CD1c-positive myeloid dendritic cell (primary cell): ENCODE measurements around the gene CRTC2.
A peak's percentile ranks its signal among the peaks of the same experiment; 100 is the strongest.
"Not testable (repeated sequence)": the region's sequence is repeated elsewhere in the genome, so short reads cannot be mapped to it uniquely, and the experiment has no call there.

Experiments
- DNase-seq: peaks from one replicate; pipeline ENCODE4 v3.0.0-alpha.2; 2016; ENCODE audit errors: extremely low spot score

CRTC2 gene, protein sequence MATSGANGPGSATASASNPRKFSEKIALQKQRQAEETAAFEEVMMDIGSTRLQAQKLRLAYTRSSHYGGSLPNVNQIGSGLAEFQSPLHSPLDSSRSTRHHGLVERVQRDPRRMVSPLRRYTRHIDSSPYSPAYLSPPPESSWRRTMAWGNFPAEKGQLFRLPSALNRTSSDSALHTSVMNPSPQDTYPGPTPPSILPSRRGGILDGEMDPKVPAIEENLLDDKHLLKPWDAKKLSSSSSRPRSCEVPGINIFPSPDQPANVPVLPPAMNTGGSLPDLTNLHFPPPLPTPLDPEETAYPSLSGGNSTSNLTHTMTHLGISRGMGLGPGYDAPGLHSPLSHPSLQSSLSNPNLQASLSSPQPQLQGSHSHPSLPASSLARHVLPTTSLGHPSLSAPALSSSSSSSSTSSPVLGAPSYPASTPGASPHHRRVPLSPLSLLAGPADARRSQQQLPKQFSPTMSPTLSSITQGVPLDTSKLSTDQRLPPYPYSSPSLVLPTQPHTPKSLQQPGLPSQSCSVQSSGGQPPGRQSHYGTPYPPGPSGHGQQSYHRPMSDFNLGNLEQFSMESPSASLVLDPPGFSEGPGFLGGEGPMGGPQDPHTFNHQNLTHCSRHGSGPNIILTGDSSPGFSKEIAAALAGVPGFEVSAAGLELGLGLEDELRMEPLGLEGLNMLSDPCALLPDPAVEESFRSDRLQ

DNA sequence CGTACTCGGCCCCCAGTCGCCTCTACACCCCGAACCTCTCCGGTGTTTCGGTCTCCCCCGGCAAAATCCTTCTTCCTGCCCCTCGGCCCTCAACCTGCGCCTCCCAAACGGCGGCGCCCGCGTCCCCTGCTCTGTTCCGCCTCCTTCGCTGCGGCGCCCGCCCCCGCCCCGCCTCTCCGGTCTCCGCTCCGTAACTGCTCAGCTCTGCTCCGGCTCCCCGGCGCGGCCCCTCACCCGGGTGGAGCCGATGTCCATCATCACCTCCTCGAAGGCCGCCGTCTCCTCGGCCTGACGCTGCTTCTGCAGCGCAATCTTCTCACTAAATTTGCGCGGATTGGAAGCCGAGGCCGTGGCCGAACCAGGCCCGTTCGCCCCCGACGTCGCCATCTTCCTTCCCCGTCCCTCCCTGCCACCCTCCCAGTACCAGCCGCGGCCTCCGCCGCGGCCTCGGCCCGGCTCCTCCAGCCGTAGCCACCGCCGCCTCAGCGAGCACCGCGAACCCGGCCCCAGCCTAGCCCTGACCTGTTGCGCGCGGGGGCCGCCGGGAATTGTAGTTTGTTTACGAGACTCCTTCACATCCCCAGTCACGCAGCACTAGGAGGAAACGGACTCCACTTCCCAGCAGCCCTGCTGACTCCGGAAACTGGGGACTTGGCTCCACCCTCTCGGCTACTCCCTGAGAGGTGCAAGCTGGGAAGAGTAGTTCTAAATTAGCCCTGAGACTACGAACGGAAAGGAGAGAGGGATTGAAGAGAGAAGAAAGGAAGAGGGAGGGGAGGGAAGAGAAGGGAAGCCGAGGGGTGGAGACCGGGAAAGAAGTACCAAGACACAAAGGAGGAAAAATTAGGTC, at the start of gene CRTC2:
TSS of gene CRTC2 (minus strand) at position 502 of the 850 bp plus-strand sequence. CDS start at position 387, 115 bp downstream.
- peak; percentile 98 for DNase-seq

DNA sequence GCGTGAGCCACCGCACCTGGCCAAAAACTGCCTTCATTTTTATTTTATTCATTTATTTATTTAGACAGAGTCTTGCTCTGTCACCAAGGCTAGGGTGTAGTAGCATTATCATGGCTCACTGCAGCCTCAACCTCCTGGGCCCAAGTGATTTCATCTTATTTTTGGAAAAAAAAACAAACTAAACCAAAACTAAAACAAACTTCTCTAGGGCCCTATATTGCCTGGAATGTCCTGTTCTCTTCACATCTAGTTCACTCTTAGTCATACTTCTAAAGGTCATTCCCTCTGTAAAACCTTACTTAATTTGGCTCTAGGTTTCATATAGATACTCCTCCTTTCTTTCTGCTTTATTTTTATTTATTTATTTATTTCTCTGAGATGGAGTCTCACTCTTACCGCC, 47.7 kb upstream of the CRTC2 start:
- no peak for DNase-seq

DNA sequence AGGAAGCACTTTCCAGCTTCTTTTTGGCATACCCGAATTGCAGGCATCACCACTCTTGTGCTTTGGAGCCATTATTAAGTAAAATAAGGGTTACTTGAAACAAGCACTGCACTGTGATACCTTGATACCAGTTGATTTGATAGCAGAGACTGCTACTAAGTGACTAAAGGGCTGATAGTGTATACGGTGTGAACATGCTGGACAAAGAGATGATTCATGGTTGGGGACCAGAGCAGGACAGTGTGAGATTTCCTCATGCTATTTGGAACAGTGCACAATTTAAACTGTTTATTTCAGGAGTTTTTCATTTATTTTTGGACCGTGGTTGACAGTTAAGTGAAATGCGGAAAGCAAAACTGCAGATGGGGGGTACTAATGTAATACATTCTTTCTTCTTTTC, 42.0 kb upstream of the CRTC2 start:
- no peak for DNase-seq

DNA sequence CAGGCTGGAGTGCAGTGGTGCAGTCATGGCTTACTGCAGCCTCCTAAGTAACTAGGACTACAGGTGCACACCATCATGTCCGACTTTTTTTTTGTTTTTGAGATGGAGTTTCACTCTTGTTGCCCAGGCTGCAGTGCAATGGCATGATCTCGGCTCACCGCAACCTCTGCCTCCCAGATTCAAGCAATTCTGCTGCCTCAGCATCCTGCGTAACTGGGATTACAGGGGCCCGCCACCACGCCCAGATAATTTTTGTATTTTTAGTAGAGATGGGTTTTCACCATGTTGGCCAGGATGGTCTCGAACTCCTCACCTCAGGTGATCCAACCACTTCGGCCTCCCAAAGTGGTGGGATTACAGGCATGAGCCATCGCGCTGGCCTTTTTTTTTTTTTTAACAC, 38.5 kb upstream of the CRTC2 start:
- DNase-seq: not testable (repeated sequence)

DNA sequence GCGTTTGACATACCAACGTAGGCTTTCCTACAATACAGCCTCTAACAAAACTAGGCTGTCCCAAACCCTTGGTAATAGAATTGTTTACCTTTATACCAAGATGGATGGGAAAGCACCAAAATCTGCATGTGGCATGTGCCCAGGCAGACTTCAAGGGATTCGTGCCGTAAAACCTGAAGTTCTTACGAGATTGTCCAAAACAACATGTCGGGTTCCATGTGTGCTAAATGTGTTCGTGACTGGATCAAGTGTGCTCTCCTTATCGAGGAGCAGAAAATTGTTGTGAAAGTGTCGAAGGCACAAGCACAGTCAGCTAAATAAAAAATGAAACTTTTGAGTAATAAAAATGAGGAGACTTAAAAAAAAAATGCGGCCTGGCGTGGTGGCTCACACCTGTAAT, 37.2 kb upstream of the CRTC2 start:
- no peak for DNase-seq

DNA sequence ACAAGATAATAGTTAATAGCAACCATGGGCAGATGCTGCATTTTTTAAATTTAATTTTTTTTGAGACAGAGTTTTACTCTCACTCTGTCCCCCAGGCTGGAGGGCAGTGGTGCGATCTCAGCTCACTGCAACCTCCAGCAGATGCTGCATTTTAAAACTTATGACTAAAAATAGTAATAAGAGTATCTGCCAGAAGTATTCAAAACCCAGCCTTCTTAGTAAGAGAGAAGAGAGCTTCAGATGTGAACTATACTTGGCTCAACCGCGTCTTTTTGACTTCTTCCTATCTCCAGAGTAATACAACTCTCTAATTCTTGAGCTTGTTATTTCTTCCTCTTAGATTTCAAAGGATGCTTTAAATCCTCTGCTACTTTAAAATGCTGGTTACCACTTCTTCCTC, 36.8 kb upstream of the CRTC2 start:
- no peak for DNase-seq

DNA sequence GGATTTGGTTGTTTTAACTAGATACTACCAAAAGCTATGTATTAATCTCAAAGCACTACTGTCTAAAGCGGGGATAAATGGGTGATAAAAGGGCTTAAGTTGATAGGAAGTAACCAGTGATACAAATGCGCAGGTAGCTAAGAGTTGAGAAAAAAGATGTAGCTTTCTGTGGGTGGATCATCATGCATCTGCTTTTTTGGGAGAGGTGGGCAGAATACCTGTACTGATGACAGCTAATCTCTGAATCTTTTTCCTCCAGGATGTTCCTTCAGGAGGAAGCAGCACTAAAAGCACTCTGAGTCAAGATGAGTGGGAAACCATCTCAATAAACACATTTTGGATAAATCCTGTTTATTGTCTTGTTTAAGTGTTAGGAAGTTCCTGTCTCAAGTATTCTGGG, 33.4 kb upstream of the CRTC2 start:
- DNase-seq: no peak

DNA sequence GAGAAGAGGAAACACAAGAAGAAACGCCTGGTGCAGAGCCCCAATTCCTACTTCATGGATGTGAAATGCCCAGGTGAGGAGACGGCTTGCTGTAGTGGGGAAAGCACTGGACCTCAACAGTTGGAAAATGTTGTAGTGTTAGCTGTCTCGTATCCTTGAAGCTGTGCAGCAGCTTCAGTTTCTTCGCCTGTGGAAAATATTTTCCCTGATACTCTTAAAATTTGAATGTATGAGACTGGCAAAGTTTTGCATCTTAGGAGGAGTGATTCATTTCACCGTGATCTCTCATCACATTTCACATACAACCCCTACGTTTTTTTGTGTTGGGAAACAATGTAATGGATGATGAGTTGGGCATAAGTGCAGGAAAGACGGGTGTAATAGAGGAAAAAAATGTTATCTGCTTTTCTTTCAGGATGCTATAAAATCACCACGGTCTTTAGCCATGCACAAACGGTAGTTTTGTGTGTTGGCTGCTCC, 32.8 kb upstream of the CRTC2 start:
- no peak for DNase-seq

DNA sequence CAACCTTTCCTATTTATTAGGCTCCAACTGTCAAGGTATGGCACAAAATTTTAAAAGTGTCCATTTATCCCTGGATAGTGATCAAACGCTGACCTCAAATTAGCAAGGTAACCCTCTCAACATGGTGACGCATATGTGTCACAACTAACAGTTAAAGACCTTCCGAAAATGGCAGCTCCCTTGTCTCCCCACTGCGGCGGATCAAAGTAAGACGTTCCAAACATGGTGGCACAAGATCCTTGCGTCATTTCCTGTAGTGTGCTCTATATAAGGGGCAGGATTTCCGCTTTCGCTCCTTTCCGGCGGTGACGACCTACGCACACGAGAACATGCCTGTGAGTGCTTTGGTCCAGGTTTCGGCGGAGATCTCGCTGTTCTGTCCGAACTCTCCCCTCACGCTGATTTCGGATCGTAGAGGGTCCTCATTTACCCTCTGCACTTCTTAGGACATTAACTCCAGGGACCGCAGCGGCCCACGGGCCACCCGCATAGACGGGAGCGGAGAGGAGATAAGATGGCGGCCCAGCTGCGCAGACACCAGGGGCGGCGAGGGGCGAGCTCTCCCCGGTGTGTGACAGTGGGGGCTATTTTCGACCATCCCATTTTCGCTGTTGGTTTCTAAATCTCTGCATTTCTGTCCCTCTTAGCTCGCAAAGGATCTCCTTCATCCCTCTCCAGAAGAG, 32.2 kb upstream of the CRTC2 start, which contains the start of gene RPS27:
TSS of gene RPS27 (plus strand) at position 295 of the 683 bp plus-strand sequence. CDS start at position 330, 35 bp downstream.
- DNase-seq: peak; percentile 97

DNA sequence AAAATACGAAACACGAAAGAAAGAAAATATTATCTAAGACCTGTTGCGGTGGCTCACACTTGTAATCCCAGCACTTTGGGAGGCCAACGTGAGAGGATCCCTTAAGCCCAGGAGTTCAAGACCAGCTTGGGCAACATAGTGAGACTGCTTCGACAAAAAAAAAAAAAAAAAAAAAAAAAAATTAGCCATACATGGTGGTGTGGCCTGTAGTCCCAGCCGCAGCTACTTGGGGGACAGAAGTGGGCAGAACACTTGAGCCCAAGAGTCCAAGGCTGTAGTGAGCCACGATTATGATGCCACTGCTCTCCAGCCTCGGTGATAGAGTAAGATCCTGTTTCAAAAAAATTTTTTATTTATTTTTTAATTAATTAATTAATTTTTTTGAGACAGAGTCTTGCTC, 29.2 kb upstream of the CRTC2 start:
- no peak for DNase-seq

DNA sequence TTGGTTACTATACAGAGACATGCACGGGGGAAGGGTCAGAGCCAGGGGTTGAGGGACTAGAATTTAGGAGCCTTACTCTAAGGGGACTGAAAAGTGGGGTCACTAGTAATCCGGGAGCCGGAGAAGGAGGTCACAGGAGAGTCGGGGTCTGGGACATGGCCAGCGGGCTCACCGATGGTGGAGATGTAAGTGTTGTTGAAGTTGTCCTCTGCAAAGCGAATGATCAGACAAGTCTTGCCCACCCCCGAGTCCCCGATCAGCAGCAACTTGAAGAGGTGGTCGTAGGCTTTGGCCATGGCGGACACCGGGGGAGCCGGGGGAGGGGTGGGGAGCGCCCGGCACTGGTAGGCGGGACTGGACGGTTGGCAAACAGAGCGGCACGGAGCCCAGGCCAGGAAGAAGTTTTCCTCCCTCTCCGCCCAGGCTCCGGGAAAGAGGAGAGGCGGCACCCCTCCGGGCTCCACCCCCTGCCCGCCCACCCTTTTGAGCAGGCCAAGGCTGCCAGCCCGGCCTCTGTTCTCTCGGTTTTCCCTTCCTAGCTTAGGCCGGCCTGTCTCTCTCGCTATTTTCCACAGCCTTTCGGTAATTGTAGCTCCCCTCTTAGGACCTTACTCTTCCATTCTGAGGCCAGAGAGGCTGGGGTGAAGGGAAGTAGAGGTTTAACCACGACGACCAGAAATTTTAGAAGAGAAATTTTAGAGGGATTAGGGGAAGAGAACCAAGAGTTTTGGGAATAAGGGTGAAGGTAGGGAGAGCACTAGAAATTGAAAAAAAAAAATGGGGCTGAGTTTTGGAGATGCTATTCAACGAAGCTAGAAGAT, 27.7 kb upstream of the CRTC2 start, which contains the start of gene RAB13:
TSS of gene RAB13 (minus strand) at position 399 of the 821 bp plus-strand sequence. CDS start at position 296, 103 bp downstream.
- DNase-seq: peak; percentile 72

DNA sequence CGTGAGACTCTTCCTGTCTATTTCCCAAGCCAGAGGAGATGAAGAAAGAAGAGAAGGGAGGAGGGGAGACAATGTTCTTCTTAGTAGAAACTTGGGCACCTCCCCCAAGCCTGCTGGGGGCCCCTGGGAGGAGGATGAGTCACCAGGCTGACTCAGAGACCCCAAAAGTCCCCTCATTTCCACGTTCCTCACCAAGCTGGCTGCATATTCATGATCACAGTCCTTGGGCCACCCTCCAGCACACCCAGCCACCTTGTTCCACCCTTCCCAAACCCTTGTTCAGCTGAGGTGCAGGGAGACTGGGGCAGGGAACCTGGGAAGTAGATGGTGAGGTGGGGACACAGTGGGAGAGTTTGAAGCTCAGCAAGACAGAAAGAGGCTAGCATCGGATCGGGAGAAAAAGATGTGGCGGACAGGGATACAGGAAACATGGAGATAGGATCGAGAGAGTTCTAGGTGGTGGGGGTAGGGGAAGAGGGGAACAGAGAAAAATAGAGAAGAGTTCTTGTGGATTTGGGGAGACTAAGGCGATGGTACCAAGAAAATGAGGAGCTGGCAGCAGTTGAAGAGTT, 27.0 kb upstream of the CRTC2 start:
- peak; percentile 51 for DNase-seq

DNA sequence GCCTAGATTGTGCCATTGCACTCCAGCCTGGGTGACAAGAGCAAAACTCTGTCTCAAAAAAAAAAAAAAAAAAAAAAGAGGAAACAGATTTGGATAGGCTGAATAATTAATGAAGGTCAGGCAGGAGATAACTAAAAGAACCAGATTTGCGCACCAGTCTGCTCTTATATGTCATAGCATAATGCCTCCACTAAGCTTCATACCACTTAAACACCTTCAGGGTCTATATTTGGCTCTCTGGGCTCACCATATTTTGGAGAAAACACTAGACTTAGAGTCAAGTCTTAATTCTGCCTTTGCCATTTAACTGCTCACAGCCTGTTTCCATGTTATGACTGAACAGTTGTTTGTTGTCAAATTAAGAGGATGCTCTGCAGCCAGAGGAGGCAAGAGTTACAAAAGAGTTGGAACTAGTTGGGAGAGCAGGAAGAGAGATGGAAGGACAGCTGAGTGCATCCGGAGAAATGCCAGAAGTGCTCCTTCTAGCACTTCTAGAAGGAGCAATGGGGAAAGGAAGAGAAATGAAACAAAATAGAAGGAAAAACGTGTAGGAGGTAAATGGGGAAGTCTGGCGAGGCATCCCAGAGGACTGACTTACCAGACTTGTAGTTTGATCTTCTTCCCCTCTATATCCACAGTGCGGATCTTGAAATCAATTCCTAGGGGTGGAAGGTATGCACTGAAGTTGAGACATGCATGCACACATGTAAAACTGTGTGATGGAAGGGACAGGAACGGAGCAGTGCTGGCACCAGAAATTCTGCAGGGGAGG, 25.9 kb upstream of the CRTC2 start:
- peak; percentile 61 for DNase-seq

DNA sequence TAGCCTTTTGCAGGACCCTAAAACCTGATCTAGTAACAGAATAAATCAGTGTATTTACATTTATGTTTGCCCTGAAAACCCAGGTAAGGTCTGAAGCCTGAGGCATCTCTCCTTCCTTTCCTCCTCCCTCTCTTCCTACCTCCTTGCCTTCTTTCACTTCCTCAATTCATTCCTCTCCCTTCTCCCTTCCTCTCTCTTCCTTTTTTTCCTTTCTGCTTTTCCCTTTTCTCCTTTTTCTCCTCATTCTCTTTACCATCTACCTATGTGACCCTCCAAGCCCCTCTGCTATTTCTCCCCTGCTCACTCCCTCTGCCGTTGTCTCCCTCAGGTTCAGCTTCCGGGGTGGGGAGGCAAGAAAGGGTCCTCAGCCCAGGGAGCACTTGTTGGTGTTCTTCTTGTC, 23.3 kb upstream of the CRTC2 start:
- not testable (repeated sequence) for DNase-seq

DNA sequence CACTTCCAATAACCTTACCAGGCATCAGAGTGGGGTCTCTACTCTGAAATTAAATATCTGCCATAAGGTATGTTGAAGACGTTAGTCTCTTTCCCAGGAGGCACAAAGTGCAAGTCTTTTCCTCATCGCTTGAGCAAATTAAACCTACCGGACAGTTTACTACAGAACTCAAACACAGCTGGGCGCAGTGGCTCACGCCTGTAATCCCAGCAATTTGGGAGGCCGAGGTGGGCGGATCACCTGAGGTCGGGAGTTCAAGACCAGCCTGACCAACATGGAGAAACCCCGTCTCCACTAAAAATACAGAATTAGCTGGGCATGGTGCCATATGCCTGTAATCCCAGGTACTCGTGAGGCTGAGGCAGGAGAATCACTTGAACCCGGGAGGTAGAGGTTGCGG, 20.7 kb upstream of the CRTC2 start:
- DNase-seq: not testable (repeated sequence)

DNA sequence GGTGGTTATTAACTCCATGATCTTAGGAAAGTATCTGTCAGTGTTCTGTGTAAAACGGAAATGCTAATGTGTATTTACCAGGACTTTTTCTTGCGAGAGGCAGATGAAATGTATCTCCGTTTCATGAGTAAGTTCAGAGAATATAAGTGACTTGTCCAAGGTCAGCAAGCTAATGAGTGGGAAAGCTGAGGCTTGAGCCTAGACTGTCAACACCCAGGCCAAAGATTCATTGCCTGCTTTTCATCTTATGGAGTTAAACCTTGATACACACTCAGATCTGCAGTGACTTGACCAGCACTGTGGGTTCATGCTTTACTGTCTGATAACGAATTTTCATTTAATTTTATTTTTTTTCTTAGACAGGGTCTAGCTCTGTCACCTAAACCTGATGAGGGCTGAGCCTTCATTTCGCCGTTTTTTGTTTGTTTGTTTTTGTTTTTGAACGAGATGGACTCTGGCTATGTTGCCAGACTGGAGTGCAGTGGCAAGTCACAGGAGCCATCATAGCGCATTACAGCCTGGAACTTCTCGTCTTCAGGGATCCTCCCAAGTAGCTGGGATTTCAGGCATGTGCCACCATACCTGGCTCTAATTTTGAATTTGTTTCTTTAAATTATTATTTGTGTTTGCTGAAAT, 20.0 kb upstream of the CRTC2 start:
- DNase-seq: no peak

DNA sequence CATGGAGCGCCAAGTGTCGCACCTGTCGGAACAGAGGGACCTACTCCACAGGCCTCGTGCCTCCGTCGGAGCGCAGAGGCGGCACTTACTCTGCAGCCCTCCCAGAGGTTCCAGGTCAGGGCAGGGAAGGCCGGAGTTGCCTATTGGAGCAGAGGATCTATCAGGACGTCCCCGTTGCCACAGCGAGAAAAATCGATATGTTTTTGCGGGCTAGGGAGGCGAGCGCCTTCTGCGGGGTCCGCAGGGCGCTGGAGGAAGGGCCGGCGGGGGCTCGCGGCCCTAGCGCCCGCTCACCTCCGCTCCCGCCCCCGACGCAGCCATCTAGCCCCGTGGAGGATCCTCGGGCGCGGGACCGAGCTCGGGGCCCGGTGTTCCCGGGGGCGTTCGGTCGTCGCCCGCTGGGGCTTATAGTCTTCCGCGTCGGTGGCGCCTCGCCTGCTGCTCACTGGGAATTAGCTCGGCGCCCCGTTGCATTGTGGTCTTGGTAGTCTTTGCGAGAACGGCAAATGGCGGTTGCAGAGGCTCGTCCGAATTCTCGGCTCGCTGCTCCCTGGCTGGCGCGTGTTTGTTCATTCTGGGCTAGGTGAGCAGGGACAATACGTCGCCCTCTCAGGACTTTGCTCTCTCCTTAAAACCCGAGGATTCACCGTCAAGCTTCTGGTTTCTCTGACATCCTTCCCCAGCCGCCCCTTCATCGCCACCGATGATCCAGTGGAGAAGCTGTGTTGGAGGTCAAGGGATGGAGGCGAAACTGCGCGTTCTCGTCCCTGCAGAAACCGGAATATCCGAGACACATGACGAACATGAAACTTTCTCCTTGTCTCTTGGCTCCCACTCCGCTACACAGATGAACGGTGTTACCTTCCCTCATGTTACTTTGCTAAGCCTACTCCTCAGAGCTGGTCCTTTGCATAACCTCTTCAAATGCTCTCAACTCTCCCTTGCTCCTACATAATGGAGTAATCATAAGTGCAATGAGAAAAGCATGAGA, 19.1 kb upstream of the CRTC2 start, which contains the start of gene JTB:
TSS of gene JTB (minus strand) at position 425 of the 991 bp plus-strand sequence. CDS start at position 3, 422 bp downstream.
- peak; percentile 92 for DNase-seq
